Breast epithelium (tissue), 3 donors: Measurements from ENCODE around the gene HNRNPAB.

Experiments
- CTCF ChIP-seq, 3 donors: fragments of 450-650 bp; IDR thresholded peaks; one replicate each; pipeline ENCODE4 v1.5.1; 2016 to 2017; ENCODE audit warnings: antibody characterized with exemption in 3 of 3, mild to moderate bottlenecking in 3 of 3, moderate library complexity in 3 of 3
- POLR2A ChIP-seq: fragments of 450-650 bp; IDR thresholded peaks from one replicate; pipeline ENCODE4 v1.6.1; 2016; ENCODE audit warnings: antibody characterized with exemption, mild to moderate bottlenecking, moderate library complexity

DNA sequence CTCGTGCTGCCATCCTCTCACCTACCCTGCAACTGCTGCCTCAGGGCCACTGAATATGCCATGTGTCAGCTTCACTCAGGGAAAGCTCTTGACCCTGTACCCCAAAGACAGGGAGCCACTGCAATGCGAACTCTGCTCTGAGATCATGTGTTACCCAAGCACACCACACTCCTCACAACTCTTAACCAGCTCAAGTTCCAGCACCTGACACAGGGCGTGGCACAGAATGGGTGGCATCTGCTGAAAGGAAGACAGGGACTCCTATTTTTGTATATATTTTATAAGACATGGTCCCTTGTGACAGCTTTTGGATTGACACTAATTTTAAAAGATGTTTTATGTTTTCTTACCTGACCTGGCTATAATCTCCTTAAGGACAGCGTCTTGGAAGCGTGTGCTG is 17.5 kb downstream of the HNRNPAB start:
- TF ChIP-seq CTCF (IDR thresholded peaks at IDR 0.05) (no peak), POLR2A (no peak)
